NCI-H2107 treated with DMSO at 0.1 percent for 48 hours (cell line): ENCODE results near the gene RCCD1.
"Not testable (repeated sequence)": the region's sequence is repeated elsewhere in the genome, so short reads cannot be mapped to it uniquely, and the experiment has no call there.

Experiments used
- DNase-seq: peaks from one replicate; lab custom pipeline; 2025; ENCODE audit not compliant: unreplicated experiment; lab: John Stamatoyannopoulos, UW

The RCCD1 gene

GRCh38 chr15:90917569-90917968, 37.1 kb upstream of the RCCD1 start:
- DNase-seq = no peak

- DNase-seq = no peak
These were observed 36.5 kb upstream of the RCCD1 start for GRCh38 chr15:90918034-90918788.

DNA sequence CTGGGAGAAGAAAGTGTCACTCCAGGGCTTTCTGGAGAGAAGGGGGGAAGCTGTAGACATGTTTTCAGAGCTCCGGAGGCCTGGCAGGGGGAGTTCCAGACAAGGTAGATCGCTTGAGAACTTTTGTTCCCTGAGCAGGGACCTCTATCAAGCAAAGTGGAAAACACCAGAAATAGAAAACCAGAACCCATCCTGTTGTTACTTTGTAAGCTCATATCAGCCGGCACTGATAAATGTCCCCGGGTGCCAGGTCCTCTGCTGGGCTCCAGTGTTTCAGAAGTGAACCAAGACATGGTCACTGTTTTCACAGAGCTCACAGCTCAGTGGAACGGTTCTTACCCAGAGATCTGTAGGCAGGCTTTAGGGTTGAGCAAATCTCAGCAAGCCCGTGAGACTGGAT, 35.8 kb upstream of the RCCD1 start:
- DNase-seq = no peak

GRCh38 chr15:90921887-90922286, 32.8 kb upstream of the RCCD1 start:
- DNase-seq = no peak

GRCh38 chr15:90922712-90923322, 31.9 kb upstream of the RCCD1 start:
- DNase-seq = not testable (repeated sequence)

- no peak for DNase-seq
These were observed 30.3 kb upstream of the RCCD1 start for GRCh38 chr15:90924375-90924774.

GRCh38 chr15:90926766-90927165, 27.9 kb upstream of the RCCD1 start:
- not testable (repeated sequence) for DNase-seq

- DNase-seq = not testable (repeated sequence)
These were observed 26.6 kb upstream of the RCCD1 start for GRCh38 chr15:90928106-90928505.

GRCh38 chr15:90929246-90930019, 25.3 kb upstream of the RCCD1 start:
- DNase-seq = no peak

GRCh38 chr15:90930861-90931574, 23.7 kb upstream of the RCCD1 start:
- no peak for DNase-seq

GRCh38 chr15:90931575-90931827, 23.2 kb upstream of the RCCD1 start:
- no peak for DNase-seq

- DNase-seq = peak; percentile 69
These were observed 22.6 kb upstream of the RCCD1 start, which contains the start of gene HDDC3 for GRCh38 chr15:90931828-90932659. Gene HDDC3, minus strand, starts transcription at chr15:90932549. Its CDS starts 9 bp downstream, at chr15:90932540.

DNA sequence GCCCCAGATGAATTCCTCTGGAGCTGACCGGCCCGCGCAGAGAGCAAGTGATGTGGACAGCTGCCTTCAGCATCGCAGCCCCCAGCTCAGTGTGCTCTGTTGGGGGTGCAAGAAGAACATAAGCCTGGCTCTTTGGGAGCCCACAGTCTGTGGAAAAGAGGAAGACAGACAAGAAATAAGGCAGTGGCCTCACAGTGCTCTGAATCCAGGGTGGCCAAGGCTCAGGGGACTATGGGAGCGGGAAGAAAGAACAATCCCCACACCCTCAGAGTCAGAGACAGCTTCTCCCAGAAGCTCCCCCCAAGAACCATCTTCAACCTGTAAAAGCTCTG, 22.1 kb upstream of the RCCD1 start:
- no peak for DNase-seq

GRCh38 chr15:90933301-90933700, 21.4 kb upstream of the RCCD1 start:
- DNase-seq = no peak

- DNase-seq = peak; percentile 71
These were observed 20.3 kb upstream of the RCCD1 start for GRCh38 chr15:90934256-90934948.

DNA sequence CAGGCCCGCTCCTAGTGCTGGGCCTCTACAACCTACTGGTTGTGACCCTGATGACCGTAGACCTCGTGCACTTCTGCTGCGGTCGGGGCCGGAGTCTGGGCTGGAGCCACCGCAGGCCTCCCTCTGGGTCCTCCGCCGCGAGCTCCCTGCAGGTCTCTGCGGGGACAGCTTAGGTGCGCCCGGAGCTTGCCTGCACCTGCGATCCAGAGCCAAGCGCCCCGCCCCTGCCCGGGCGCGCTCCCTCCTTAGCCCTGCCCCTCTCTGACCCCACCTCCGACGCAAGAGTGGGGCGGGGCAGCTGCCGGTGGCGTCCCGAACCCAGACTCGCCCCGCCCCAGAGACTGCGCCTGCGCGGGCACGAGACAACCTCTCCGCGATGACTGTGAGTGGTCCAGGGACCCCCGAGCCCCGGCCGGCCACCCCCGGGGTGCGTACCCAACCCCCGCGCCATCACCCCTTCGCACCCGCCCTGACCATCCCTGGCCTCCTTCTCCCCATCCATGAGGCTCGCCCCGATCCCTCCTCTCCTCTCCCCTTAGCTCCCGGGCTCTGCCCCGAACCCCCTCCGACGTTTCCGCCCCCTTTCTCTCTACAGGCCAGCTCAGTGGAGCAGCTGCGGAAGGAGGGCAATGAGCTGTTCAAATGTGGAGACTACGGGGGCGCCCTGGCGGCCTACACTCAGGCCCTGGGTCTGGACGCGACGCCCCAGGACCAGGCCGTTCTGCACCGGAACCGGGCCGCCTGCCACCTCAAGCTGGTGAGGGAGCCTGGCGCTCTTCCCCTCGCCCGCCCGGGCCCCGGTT, 19.5 kb upstream of the RCCD1 start, which contains the start of gene UNC45A:
UNC45A (plus strand) TSS at position 337 of the 803 bp plus-strand sequence; CDS start at position 377, 40 bp downstream.
- DNase-seq = peak; percentile 56

DNA sequence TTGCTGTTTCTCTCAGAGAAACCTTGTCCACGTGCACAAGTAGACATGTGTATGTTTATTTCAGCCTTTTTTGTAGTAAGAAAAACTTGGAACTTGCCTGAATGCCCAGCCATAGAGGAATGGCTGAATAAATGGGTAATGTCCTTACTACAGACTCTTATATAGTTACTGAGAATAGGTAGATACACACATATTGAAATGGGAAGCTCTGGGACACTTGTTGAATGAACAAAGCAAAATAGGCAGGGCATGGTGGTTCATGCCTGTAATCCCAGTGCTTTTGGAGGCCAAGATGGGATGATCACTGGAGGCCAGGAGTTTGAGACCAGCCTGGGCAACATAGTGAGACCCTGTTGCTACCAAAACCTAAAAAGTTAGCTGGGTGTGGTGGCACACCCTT, 17.9 kb upstream of the RCCD1 start:
- DNase-seq = no peak

DNA sequence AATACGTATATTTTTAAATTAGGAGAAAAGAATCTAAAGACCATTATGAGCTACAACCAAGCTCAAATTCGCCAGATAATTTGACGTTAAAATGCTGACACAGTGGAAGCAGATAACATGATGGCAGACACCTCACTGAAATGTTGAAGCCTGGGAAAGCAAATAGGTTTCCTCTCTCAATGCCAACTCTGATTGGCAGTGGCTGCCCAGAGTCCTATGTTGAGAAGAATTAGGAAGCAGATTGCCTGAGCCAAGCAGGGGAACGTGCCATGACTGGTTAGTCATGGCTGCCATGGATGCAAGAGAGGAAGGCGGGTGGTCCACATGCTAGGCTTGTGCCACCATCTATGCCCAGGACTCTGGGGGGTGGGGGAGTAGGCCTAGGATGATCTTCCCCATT, 16.4 kb upstream of the RCCD1 start:
- DNase-seq = no peak

- DNase-seq = no peak
These were observed 14.9 kb upstream of the RCCD1 start for GRCh38 chr15:90939756-90940155.
